Spleen (tissue), 11 donors: Measurements from ENCODE around the gene FAM83F. TPM values are rescaled to one million over a fixed set of nuclear protein-coding genes. Genes with fewer than 3 reads are reported as not detected.
"Not testable (repeated sequence)": the region's sequence is repeated elsewhere in the genome, so short reads cannot be mapped to it uniquely, and the experiment has no call there.

Source experiments
- DNase-seq: peaks from one replicate; pipeline ENCODE4 v3.0.0-alpha.2; 2020
- H3K27ac ChIP-seq, 8 donors: fragments of 200-600 bp; sonication (generic) in 7 of 8; 1 replicate in 4 of 8; 2 replicates in 4 of 8; pipeline versions ENCODE4 v1.5.0 to v1.8.0; 2016 to 2021; ENCODE audit warnings: inconsistent platforms in 4 of 8, mild to moderate bottlenecking in 4 of 8, moderate library complexity in 1 of 8
- H3K27me3 ChIP-seq, 7 donors: fragments of 200-600 bp; sonication (generic) in 6 of 7; replicated peaks in 1 of 7; 1 replicate in 4 of 7; 2 replicates in 3 of 7; pipeline versions ENCODE4 v1.5.0 to v1.8.0; 2016 to 2021; ENCODE audit warnings: inconsistent platforms in 3 of 7, mild to moderate bottlenecking in 1 of 7
- H3K36me3 ChIP-seq, 6 donors: fragments of 200-600 bp; sonication (generic) in 5 of 6; 1 replicate in 4 of 6; 2 replicates in 2 of 6; pipeline versions ENCODE4 v1.5.0 to v1.8.0; 2016 to 2021; ENCODE audit warnings: inconsistent platforms in 2 of 6
- H3K4me1 ChIP-seq, 6 donors: fragments of 200-600 bp; sonication (generic) in 5 of 6; 1 replicate in 3 of 6; 2 replicates in 3 of 6; pipeline versions ENCODE4 v1.5.0 to v1.8.0; 2016 to 2021; ENCODE audit warnings: inconsistent platforms in 3 of 6
- H3K4me3 ChIP-seq, 8 donors: fragments of 200-600 bp; sonication (generic) in 7 of 8; 1 replicate in 4 of 8; 2 replicates in 4 of 8; pipeline versions ENCODE4 v1.5.0 to v1.8.0; 2016 to 2021; ENCODE audit warnings: inconsistent platforms in 4 of 8, mild to moderate bottlenecking in 4 of 8, moderate library complexity in 2 of 8
- H3K9me3 ChIP-seq, 8 donors: fragments of 200-600 bp; sonication (generic) in 7 of 8; 1 replicate in 4 of 8; 2 replicates in 4 of 8; pipeline versions ENCODE4 v1.5.0 to v1.8.0; 2016 to 2021; ENCODE audit warnings: inconsistent platforms in 4 of 8
- CTCF ChIP-seq, 11 experiments: fragments of 200-600 bp in 7 of 11; fragments of 450-650 bp in 4 of 11; sonication (generic) in 4 of 11; IDR thresholded peaks in 8 of 11; conservative IDR thresholded peaks in 3 of 11; 1 replicate in 7 of 11; 2 replicates in 4 of 11; pipeline versions ENCODE4 v1.4.0 to v1.8.0; 2016 to 2021; ENCODE audit warnings: antibody characterized with exemption in 11 of 11, inconsistent platforms in 4 of 11, mild to moderate bottlenecking in 1 of 11
- POLR2A ChIP-seq, 3 donors: fragments of 450-650 bp; IDR thresholded peaks; one replicate each; pipeline ENCODE4 v1.5.1; 2017; ENCODE audit warnings: antibody characterized with exemption in 3 of 3, mild to moderate bottlenecking in 1 of 3
- POLR2AphosphoS5 ChIP-seq, 3 donors: sonication (generic); formaldehyde crosslinking; IDR thresholded peaks; one replicate each; pipeline ENCODE4 v1.5.1; 2017; ENCODE audit warnings: antibody characterized with exemption in 3 of 3
- WGBS, 5 donors: extraction: QIAGEN DNeasy Blood & Tissue Kit in 3 of 5; methylation state at CpG; one replicate each; pipeline versions ENCODE4 v1.1.5 to v1.1.7; 2013 to 2018; 5-methylcytosine and 5-hydroxymethylcytosine counted together
- intact Hi-C: fragments of 100-400 bp; cut with DNase I; formaldehyde crosslinking; loops from one replicate; pipeline ENCODE4 v1.15.0; 2023; ENCODE audit warnings: low total_unique reads
- polyA plus RNA-seq, 3 donors: library from polyadenylated mRNA; stranded (reverse); fragments of 200-250 nt; gene quantifications; one replicate each; pipeline ENCODE4 v1.2.1, GENCODE V29; 2013
- total RNA-seq, 7 donors: library from RNA; depleted of rRNA in 3 of 7; stranded (reverse); fragments of >200 nt in 3 of 7; fragmentation: NEBNext Ultra II Directional in 4 of 7; extraction: Animal tissue kit (Norgen Biotek cat#: 25700) in 4 of 7; gene quantifications; one replicate each; pipeline versions ENCODE4 v1.1.0 to v1.2.1, GENCODE V29; 2016 to 2021
- donor health status: healthy with polysubstance abuse.
- donor health status: DM: no; HTN: no; CAD: no; lungs with moderate emphysema.
- donor health status: DM: no; HTN: no; CAD: no.
- donor health status: Bipolar disorder and iron deficiency.
- donor health status: healthy.
- donor health status: DM: no; HTN: no; CAD: no.
- donor health status: DM: yes; HTN: yes; CAD: no.

The FAM83F gene
- total and polyA plus RNA-seq, 10 donors: 0.02 to 0.28 (median 0.12) TPM; not detected in 2

- 56 to 67% (median 61%) methylated on average over 8 of the region's 8 CpGs for WGBS, 5 donors
- H3K27ac ChIP-seq: peak overlapping the region in 5 of 8 donors; percentile 9 to 63 (median 57)
- H3K27me3 ChIP-seq: no peaks in the 10 kb centered on the region
- peaks cover 33 to 100% (median 54%) of the 10 kb centered on the region in 6 donors for H3K4me1 ChIP-seq
- no peak for TF ChIP-seq POLR2A (IDR thresholded peaks at IDR 0.05)
- TF ChIP-seq POLR2AphosphoS5 (IDR thresholded peaks at IDR 0.05): peak in 1 of 3 donors; percentile 27
- no peaks in the 10 kb centered on the region for H3K9me3 ChIP-seq
- no peak overlapping the region for H3K4me3 ChIP-seq
- intact Hi-C loops: no loop called here
- DNase-seq: no peak
- no peaks in the 10 kb centered on the region for H3K36me3 ChIP-seq
Measured at GRCh38 chr22:39949964-39950737, 44.6 kb upstream of the FAM83F start.

- intact Hi-C loops, H3K27me3 ChIP-seq, DNase-seq, H3K9me3 ChIP-seq, H3K4me3 ChIP-seq: not testable (repeated sequence)
- H3K4me1 ChIP-seq: peaks cover 25 to 100% (median 51%) of the 10 kb centered on the region in 6 donors
- H3K36me3 ChIP-seq: peaks cover 0 to 14% (median 0%) of the 10 kb centered on the region in 6 donors
- peak overlapping the region in 5 of 8 donors; percentile 2 to 63 (median 57) for H3K27ac ChIP-seq
- WGBS, 5 donors: 49 to 54% (median 52%) methylated on average over 11 of the region's 11 CpGs
Measured at GRCh38 chr22:39951603-39952293, 43.0 kb upstream of the FAM83F start.

GRCh38 chr22:39952347-39952746 lies 42.4 kb upstream of the FAM83F start:
- 69 to 83% (median 78%) methylated on average over 6 of the region's 6 CpGs for WGBS, 5 donors
- Histone ChIP-seq H3K36me3 (peaks cover 0 to 20% (median 0%) of the 10 kb centered on the region in 6 donors), H3K27me3 (peaks cover 0 to under 1% (median 0%) of the 10 kb centered on the region in 7 donors), H3K9me3 (no peaks in the 10 kb centered on the region), H3K27ac (peak overlapping the region in 5 of 8 donors; percentile 2 to 63 (median 57)), H3K4me1 (peaks cover 25 to 100% (median 51%) of the 10 kb centered on the region in 6 donors), H3K4me3 (no peak overlapping the region)
- no peak for TF ChIP-seq POLR2AphosphoS5 (IDR thresholded peaks at IDR 0.05)
- no peak for TF ChIP-seq CTCF (IDR thresholded peaks at IDR 0.05 in 8 of 11, conservative IDR thresholded peaks at IDR 0.05 in 3 of 11)
- no peak for TF ChIP-seq POLR2A (IDR thresholded peaks at IDR 0.05)
- intact Hi-C loops: no loop called here
- no peak for DNase-seq

GRCh38 chr22:39953101-39953500 lies 41.7 kb upstream of the FAM83F start:
- WGBS, 5 donors: 88 to 96% (median 95%) methylated on average over 2 of the region's 2 CpGs
- intact Hi-C loops: no loop called here
- Histone ChIP-seq H3K27ac (peak overlapping the region in 3 of 8 donors; percentile 37 to 63 (median 60)), H3K36me3 (peaks cover 0 to 28% (median 1%) of the 10 kb centered on the region in 6 donors), H3K27me3 (peaks cover 0 to 7% (median 0%) of the 10 kb centered on the region in 7 donors), H3K9me3 (no peaks in the 10 kb centered on the region), H3K4me1 (peaks cover 23 to 100% (median 49%) of the 10 kb centered on the region in 6 donors), H3K4me3 (no peak overlapping the region)
- DNase-seq: no peak
- TF ChIP-seq CTCF (IDR thresholded peaks at IDR 0.05 in 8 of 11, conservative IDR thresholded peaks at IDR 0.05 in 3 of 11): no peak

GRCh38 chr22:39954584-39955055 lies 40.1 kb upstream of the FAM83F start:
- intact Hi-C loops: no loop called here
- peaks cover 0 to 41% (median 1%) of the 10 kb centered on the region in 6 donors for H3K36me3 ChIP-seq
- H3K4me1 ChIP-seq: peaks cover 29 to 100% (median 55%) of the 10 kb centered on the region in 6 donors
- no peak overlapping the region for H3K4me3 ChIP-seq
- DNase-seq: no peak
- TF ChIP-seq POLR2A (IDR thresholded peaks at IDR 0.05): no peak
- no peak for TF ChIP-seq POLR2AphosphoS5 (IDR thresholded peaks at IDR 0.05)
- TF ChIP-seq CTCF (IDR thresholded peaks at IDR 0.05 in 8 of 11, conservative IDR thresholded peaks at IDR 0.05 in 3 of 11): no peak
- no peaks in the 10 kb centered on the region for H3K9me3 ChIP-seq
- 86 to 92% (median 90%) methylated on average over 4 of the region's 4 CpGs for WGBS, 5 donors
- peak overlapping the region in 3 of 8 donors; percentile 17 to 38 (median 36) for H3K27ac ChIP-seq
- H3K27me3 ChIP-seq: peaks cover 0 to 13% (median 0%) of the 10 kb centered on the region in 7 donors
